ENCODE measurements around the gene HAGHL. TPM values are rescaled to one million over a fixed set of nuclear protein-coding genes. Genes with fewer than 3 reads are reported as not detected.

Gene HAGHL
- total RNA-seq, 1 experiment from 2014 or later, result 6.8 TPM

DNA sequence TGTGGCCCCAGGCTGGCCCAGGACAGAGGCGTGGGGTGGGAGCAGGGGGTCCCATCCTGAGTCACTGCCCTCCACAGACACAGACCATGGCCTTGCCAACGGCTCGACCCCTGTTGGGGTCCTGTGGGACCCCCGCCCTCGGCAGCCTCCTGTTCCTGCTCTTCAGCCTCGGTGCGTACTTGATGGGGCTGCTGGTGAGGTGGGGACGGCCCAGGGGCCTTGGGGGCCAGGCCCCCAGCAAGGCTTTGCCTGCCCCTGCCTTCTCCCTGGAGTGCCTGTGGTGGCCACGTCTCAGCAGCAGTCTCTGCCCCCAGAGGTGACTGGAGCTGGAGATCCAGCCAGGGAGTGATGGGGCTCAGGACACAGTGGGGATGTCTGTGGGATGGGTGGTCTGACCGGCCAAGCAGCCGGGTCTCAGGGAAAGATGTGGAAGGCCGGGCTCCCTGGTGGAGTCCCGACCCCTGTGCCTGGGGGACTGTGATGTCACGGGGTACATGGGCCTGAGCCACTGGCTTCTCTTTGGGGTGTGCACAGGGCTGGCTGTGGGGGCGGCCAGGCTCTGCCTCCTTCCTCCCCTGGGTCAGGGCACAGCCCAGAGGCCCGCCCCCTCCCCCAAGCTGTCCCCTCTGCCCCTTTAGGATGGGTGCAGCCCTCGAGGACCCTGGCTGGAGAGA lies 35.8 kb downstream of the HAGHL start:
- CTCF ChIA-PET, result no interaction called here
- Histone ChIP-seq H3K36me3 (ENCODE audit: control insufficient read depth, insufficient read depth, low read length) (no peaks in the 10 kb centered on the region), H3K4me1 (peaks cover 25% of the 10 kb centered on the region), H3K27me3 (replicated peaks; ENCODE audit: control insufficient read depth, insufficient read depth, low read length) (no peaks in the 10 kb centered on the region), H3K4me3 (ENCODE audit: low read depth, low read length) (no peak overlapping the region), H3K9me3 (no peaks in the 10 kb centered on the region)
- H3K27me3 Mint-ChIP-seq (ENCODE audit: insufficient read depth, unreplicated experiment), result no peaks in the 10 kb centered on the region
- H3K36me3 Mint-ChIP-seq (ENCODE audit: insufficient read depth, unreplicated experiment), result peaks cover 3% of the 10 kb centered on the region
- no TSS peak for BruUV-seq (replicated peaks)
- H3K27ac Mint-ChIP-seq (ENCODE audit: unreplicated experiment), result no peak overlapping the region
- no peaks in the 10 kb centered on the region for H3K4me1 Mint-ChIP-seq (ENCODE audit: low read depth, unreplicated experiment)
- intact Hi-C loops (cut with micrococcal nuclease; ENCODE audit: unreplicated experiment), result no loop called here
- TF ChIP-seq, protein P1, sequence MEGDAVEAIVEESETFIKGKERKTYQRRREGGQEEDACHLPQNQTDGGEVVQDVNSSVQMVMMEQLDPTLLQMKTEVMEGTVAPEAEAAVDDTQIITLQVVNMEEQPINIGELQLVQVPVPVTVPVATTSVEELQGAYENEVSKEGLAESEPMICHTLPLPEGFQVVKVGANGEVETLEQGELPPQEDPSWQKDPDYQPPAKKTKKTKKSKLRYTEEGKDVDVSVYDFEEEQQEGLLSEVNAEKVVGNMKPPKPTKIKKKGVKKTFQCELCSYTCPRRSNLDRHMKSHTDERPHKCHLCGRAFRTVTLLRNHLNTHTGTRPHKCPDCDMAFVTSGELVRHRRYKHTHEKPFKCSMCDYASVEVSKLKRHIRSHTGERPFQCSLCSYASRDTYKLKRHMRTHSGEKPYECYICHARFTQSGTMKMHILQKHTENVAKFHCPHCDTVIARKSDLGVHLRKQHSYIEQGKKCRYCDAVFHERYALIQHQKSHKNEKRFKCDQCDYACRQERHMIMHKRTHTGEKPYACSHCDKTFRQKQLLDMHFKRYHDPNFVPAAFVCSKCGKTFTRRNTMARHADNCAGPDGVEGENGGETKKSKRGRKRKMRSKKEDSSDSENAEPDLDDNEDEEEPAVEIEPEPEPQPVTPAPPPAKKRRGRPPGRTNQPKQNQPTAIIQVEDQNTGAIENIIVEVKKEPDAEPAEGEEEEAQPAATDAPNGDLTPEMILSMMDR (IDR thresholded peaks at IDR 0.05; ENCODE audit: insufficient read depth in 1 of 2, low read depth in 1 of 2, low read length in 1 of 2, severe bottlenecking in 1 of 2, unreplicated experiment in 1 of 2), result no peak
- POLR2A ChIA-PET, result no interaction called here
- H3K9me3 Mint-ChIP-seq (ENCODE audit: unreplicated experiment), result no peaks in the 10 kb centered on the region
- no peak overlapping the region for H3K4me3 Mint-ChIP-seq (ENCODE audit: unreplicated experiment)
- DNase-seq, result no peak

GRCh38 chr16:763369-764183 lies 36.7 kb downstream of the HAGHL start:
- POLR2A ChIA-PET, result no interaction called here
- no peak for DNase-seq
- no peaks in the 10 kb centered on the region for H3K9me3 Mint-ChIP-seq (ENCODE audit: unreplicated experiment)

DNA sequence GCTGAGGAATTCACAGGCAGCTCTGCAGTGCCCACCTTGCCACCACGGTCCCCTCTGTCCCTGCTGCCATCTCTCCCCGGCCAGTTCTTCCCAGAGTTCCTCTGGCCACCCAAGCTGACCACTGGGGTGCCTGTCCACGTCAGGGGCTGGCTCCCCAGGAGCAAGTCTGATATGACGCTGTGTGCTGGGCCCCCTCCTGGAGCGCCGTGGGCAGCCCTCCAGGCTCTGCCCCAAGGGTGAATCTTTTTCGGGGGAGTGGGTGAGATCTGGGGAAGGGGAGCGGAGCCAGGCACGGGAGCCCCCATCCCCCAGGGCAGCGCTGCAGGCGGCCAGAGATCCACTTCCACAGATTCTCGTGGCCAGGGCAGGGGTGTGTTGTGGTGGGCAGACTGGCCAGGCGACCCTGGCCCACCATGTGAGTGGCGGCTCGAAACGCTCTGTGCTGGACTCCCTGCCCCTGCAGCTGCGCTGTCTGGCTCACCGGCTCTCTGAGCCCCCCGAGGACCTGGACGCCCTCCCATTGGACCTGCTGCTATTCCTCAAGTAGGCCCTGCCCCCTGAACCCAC lies 37.4 kb downstream of the HAGHL start:
- Histone ChIP-seq H3K4me3 (ENCODE audit: low read depth, low read length) (no peak overlapping the region), H3K36me3 (ENCODE audit: control insufficient read depth, insufficient read depth, low read length) (no peaks in the 10 kb centered on the region), H3K9me3 (no peaks in the 10 kb centered on the region), H3K27me3 (replicated peaks; ENCODE audit: control insufficient read depth, insufficient read depth, low read length) (no peaks in the 10 kb centered on the region), H3K4me1 (peaks cover 27% of the 10 kb centered on the region)
- ChIA-PET CTCF (no interaction called here), POLR2A (no interaction called here)
- no peaks in the 10 kb centered on the region for H3K27me3 Mint-ChIP-seq (ENCODE audit: insufficient read depth, unreplicated experiment)
- H3K27ac Mint-ChIP-seq (ENCODE audit: unreplicated experiment), result no peak overlapping the region
- H3K9me3 Mint-ChIP-seq (ENCODE audit: unreplicated experiment), result no peaks in the 10 kb centered on the region
- intact Hi-C loops (cut with micrococcal nuclease; ENCODE audit: unreplicated experiment), result no loop called here
- no peaks in the 10 kb centered on the region for H3K4me1 Mint-ChIP-seq (ENCODE audit: low read depth, unreplicated experiment)
- no TSS peak for BruUV-seq (replicated peaks)
- no peak for DNase-seq
- TF ChIP-seq, protein P1 (IDR thresholded peaks at IDR 0.05; ENCODE audit: insufficient read depth in 1 of 2, low read depth in 1 of 2, low read length in 1 of 2, severe bottlenecking in 1 of 2, unreplicated experiment in 1 of 2), result no peak
- no peaks in the 10 kb centered on the region for H3K36me3 Mint-ChIP-seq (ENCODE audit: insufficient read depth, unreplicated experiment)
- no peak overlapping the region for H3K4me3 Mint-ChIP-seq (ENCODE audit: unreplicated experiment)

More at GRCh38 chr16:763369-764183, 36.7 kb downstream of the HAGHL start:
- CTCF ChIA-PET, result no interaction called here
- BruUV-seq (replicated peaks), result no TSS peak
- no peak overlapping the region for H3K4me3 ChIP-seq (ENCODE audit: low read depth, low read length)
- H3K27ac Mint-ChIP-seq (ENCODE audit: unreplicated experiment), result no peak overlapping the region
- intact Hi-C loops (cut with micrococcal nuclease; ENCODE audit: unreplicated experiment), result no loop called here
- H3K36me3 Mint-ChIP-seq (ENCODE audit: insufficient read depth, unreplicated experiment), result no peaks in the 10 kb centered on the region
- TF ChIP-seq, protein P1 (IDR thresholded peaks at IDR 0.05; ENCODE audit: insufficient read depth in 1 of 2, low read depth in 1 of 2, low read length in 1 of 2, severe bottlenecking in 1 of 2, unreplicated experiment in 1 of 2), result no peak
- no peaks in the 10 kb centered on the region for H3K9me3 ChIP-seq
- H3K27me3 Mint-ChIP-seq (ENCODE audit: insufficient read depth, unreplicated experiment), result no peaks in the 10 kb centered on the region
- H3K4me1 ChIP-seq, result peaks cover 25% of the 10 kb centered on the region
- H3K4me3 Mint-ChIP-seq (ENCODE audit: unreplicated experiment), result no peak overlapping the region
- H3K36me3 ChIP-seq (ENCODE audit: control insufficient read depth, insufficient read depth, low read length), result no peaks in the 10 kb centered on the region
- no peaks in the 10 kb centered on the region for H3K27me3 ChIP-seq (replicated peaks; ENCODE audit: control insufficient read depth, insufficient read depth, low read length)
- H3K4me1 Mint-ChIP-seq (ENCODE audit: low read depth, unreplicated experiment), result no peaks in the 10 kb centered on the region
